Osteoblast (primary cell): ENCODE data around the gene MRPS16. TPM values are rescaled to one million over a fixed set of nuclear protein-coding genes. Genes with fewer than 3 reads are reported as not detected.
A peak's percentile ranks its signal among the peaks of the same experiment; 100 is the strongest.

Experiments
- DNase-seq: peaks from one replicate; pipeline ENCODE4 v3.0.0; 2011; ENCODE audit warnings: low spot score, mixed read lengths; ENCODE audit not compliant: insufficient read length; ENCODE audit errors: missing footprints
- H2AFZ ChIP-seq: 2 replicates; pipeline ENCODE4 v1.6.0; 2011; ENCODE audit warnings: mild to moderate bottlenecking, low read length
- H3K27ac ChIP-seq: 2 replicates; pipeline ENCODE4 v1.5.1; 2011; ENCODE audit warnings: mild to moderate bottlenecking, low read depth, low read length, moderate library complexity
- H3K27me3 ChIP-seq: 2 replicates; pipeline ENCODE4 v1.6.0; 2012; ENCODE audit warnings: mild to moderate bottlenecking, control low read depth, inconsistent platforms, low read length, moderate library complexity; ENCODE audit not compliant: insufficient read depth
- H3K36me3 ChIP-seq: 2 replicates; pipeline ENCODE4 v1.5.1; 2011; ENCODE audit warnings: mild to moderate bottlenecking, low read length, control low read depth, moderate library complexity; ENCODE audit not compliant: insufficient read depth
- H3K4me1 ChIP-seq: 2 replicates; pipeline ENCODE4 v1.5.1; 2011; ENCODE audit warnings: mild to moderate bottlenecking, low read length, control low read depth, moderate library complexity; ENCODE audit not compliant: insufficient read depth
- H3K4me2 ChIP-seq: 2 replicates; pipeline ENCODE4 v1.6.0; 2011; ENCODE audit warnings: mild to moderate bottlenecking, low read length; ENCODE audit not compliant: insufficient read depth
- H3K4me3 ChIP-seq: fragments of 200-600 bp; sonication (generic); 3 replicates; pipeline ENCODE4 v1.5.1; 2012; ENCODE audit warnings: mild to moderate bottlenecking, low read length, inconsistent platforms; ENCODE audit not compliant: insufficient read depth
- H3K79me2 ChIP-seq: 2 replicates; pipeline ENCODE4 v1.6.0; 2012; ENCODE audit warnings: mild to moderate bottlenecking, low read length, control low read depth, inconsistent platforms; ENCODE audit not compliant: insufficient read depth
- H3K9me3 ChIP-seq: 2 replicates; pipeline ENCODE4 v1.5.1; 2011; ENCODE audit warnings: low read depth, low read length, control low read depth
- H4K20me1 ChIP-seq: 2 replicates; pipeline ENCODE4 v1.6.0; 2012; ENCODE audit warnings: mild to moderate bottlenecking, low read length, control low read depth; ENCODE audit not compliant: insufficient read depth
- CTCF ChIP-seq: IDR thresholded peaks from 2 replicates; pipeline ENCODE4 v1.5.1; 2011; ENCODE audit warnings: mild to moderate bottlenecking, low read depth, low read length, moderate library complexity; ENCODE audit errors: extremely low read depth
- total RNA-seq: library from RNA; depleted of rRNA; stranded (reverse); fragments of >200 nt; gene quantifications from 2 replicates; pipeline ENCODE4 v1.2.3, GENCODE V29; 2012

Gene MRPS16
- total RNA-seq: 78.7 and 80.7 TPM in 2 replicates

GRCh38 chr10:73252445-73253224 is at the start of gene MRPS16:
Gene MRPS16 (minus strand): TSS chr10:73252644. CDS start chr10:73252482, 162 bp downstream.
- Histone ChIP-seq H4K20me1 (no peaks in the 10 kb centered on the region), H3K36me3 (peaks cover 25% of the 10 kb centered on the region), H3K4me1 (peaks cover 22% of the 10 kb centered on the region), H2AFZ (peak within 1 kb of the TSS; percentile 99), H3K27me3 (no peaks in the 10 kb centered on the region), H3K79me2 (peaks cover 45% of the 10 kb centered on the region), H3K9me3 (no peaks in the 10 kb centered on the region), H3K4me3 (peak within 1 kb of the TSS; percentile 87), H3K4me2 (peak within 1 kb of the TSS; percentile 96), H3K27ac (peak within 1 kb of the TSS; percentile 95)
- no peak for TF ChIP-seq CTCF
- DNase-seq: peak; percentile 96

GRCh38 chr10:73296946-73297345 is 44.5 kb upstream of the MRPS16 start:
- peaks cover 7% of the 10 kb centered on the region for H3K27me3 ChIP-seq
- H3K9me3 ChIP-seq: no peaks in the 10 kb centered on the region
- H3K79me2 ChIP-seq: no peaks in the 10 kb centered on the region
- no peak overlapping the region for H3K4me2 ChIP-seq
- TF ChIP-seq CTCF: no peak
- no peak overlapping the region for H3K4me3 ChIP-seq
- no peak for DNase-seq
- no peak overlapping the region for H3K27ac ChIP-seq
- no peak overlapping the region for H2AFZ ChIP-seq
- H3K4me1 ChIP-seq: no peaks in the 10 kb centered on the region
- H4K20me1 ChIP-seq: no peaks in the 10 kb centered on the region
- no peaks in the 10 kb centered on the region for H3K36me3 ChIP-seq

GRCh38 chr10:73293461-73293860 is 41.0 kb upstream of the MRPS16 start:
- Histone ChIP-seq H3K36me3 (no peaks in the 10 kb centered on the region), H2AFZ (no peak overlapping the region), H3K4me3 (no peak overlapping the region), H3K9me3 (no peaks in the 10 kb centered on the region), H3K4me2 (no peak overlapping the region), H4K20me1 (no peaks in the 10 kb centered on the region), H3K4me1 (no peaks in the 10 kb centered on the region), H3K27me3 (peaks cover 4% of the 10 kb centered on the region), H3K27ac (no peak overlapping the region), H3K79me2 (no peaks in the 10 kb centered on the region)
- no peak for DNase-seq
- TF ChIP-seq CTCF: no peak

- Histone ChIP-seq H4K20me1 (no peaks in the 10 kb centered on the region), H3K4me1 (no peaks in the 10 kb centered on the region), H3K36me3 (no peaks in the 10 kb centered on the region), H3K79me2 (no peaks in the 10 kb centered on the region), H2AFZ (no peak overlapping the region), H3K9me3 (no peaks in the 10 kb centered on the region), H3K27ac (no peak overlapping the region), H3K4me3 (no peak overlapping the region), H3K4me2 (no peak overlapping the region), H3K27me3 (peaks cover 4% of the 10 kb centered on the region)
- TF ChIP-seq CTCF: no peak
- no peak for DNase-seq
Measured at GRCh38 chr10:73289958-73290357, 37.5 kb upstream of the MRPS16 start.
